Ishikawa (cell line): ENCODE measurements around the gene MACC1.

Experiments used
- CEBPB ChIP-seq: IDR thresholded peaks from 2 replicates; pipeline ENCODE4 v1.6.1; 2012
- CREB1 ChIP-seq: IDR thresholded peaks from 2 replicates; pipeline ENCODE4 v1.6.1; 2012; ENCODE audit warnings: low read depth
- EGR1 ChIP-seq: IDR thresholded peaks from 2 replicates; pipeline ENCODE4 v1.6.1; 2012
- FOXM1 ChIP-seq: IDR thresholded peaks from 2 replicates; pipeline ENCODE4 v1.6.1; 2012; ENCODE audit warnings: low read depth, borderline replicate concordance
- NFIC ChIP-seq: IDR thresholded peaks from 2 replicates; pipeline ENCODE4 v1.6.1; 2012
- RAD21 ChIP-seq: IDR thresholded peaks from 2 replicates; pipeline ENCODE4 v1.6.1; 2012; ENCODE audit warnings: low read depth
- TAF1 ChIP-seq: IDR thresholded peaks from 2 replicates; pipeline ENCODE4 v1.6.1; 2012; ENCODE audit warnings: low read depth, mild to moderate bottlenecking
- TCF12 ChIP-seq: IDR thresholded peaks from 2 replicates; pipeline ENCODE4 v1.6.1; 2012; ENCODE audit warnings: low read depth
- TEAD4 ChIP-seq: IDR thresholded peaks from 2 replicates; pipeline ENCODE4 v1.6.1; 2012
- YY1 ChIP-seq: IDR thresholded peaks from 2 replicates; pipeline ENCODE4 v1.6.1; 2012; ENCODE audit warnings: low read depth
- ZBTB7A ChIP-seq: IDR thresholded peaks from 2 replicates; pipeline ENCODE4 v1.6.1; 2012; ENCODE audit warnings: low read depth
- TF ChIP-seq, protein P1 (sequence below): IDR thresholded peaks from 2 replicates; pipeline ENCODE4 v1.6.1; 2012
- TF ChIP-seq, protein P2 (sequence below): IDR thresholded peaks from 2 replicates; pipeline ENCODE4 v1.6.1; 2012
- TF ChIP-seq, protein P3 (sequence below): IDR thresholded peaks from 2 replicates; pipeline ENCODE4 v1.6.1; 2012; ENCODE audit warnings: low read depth, mild to moderate bottlenecking

MACC1 gene

DNA sequence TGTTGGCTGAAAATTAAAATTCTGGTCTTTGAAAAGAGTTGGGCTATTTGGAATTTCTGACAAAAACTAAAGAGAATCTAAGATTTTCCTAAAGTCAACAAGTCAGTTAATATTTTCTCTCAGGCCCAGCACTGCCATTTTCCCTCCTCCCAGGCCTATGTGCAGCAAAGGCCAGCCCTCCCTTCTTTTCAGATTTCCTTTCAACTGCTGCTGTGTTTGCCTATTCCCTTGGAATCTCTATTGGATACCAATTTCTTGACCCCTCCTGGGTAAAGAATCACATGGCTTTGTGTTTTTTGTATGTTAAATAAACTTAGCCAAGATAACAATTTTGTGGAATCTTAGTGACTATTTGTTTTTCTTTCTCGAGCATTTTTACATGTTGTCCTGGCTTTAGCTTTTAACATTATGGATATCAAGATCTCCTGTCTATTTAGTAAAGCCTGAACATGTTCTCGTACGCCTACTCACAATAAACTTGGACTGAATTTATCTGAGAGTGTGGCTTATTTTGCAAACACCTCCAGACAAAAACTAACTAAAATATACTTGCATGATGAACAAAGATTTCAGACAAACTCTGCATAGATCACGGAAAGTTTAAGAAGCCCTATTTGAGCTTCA, 19.9 kb downstream of the MACC1 start:
- TF ChIP-seq TCF12, result no peak
- TF ChIP-seq CREB1, result no peak
- TF ChIP-seq, protein P1, sequence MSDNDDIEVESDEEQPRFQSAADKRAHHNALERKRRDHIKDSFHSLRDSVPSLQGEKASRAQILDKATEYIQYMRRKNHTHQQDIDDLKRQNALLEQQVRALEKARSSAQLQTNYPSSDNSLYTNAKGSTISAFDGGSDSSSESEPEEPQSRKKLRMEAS, result no peak
- TF ChIP-seq NFIC, result no peak
- no peak for TF ChIP-seq CEBPB
- TF ChIP-seq FOXM1, result no peak
- no peak for TF ChIP-seq ZBTB7A
- no peak for TF ChIP-seq TEAD4
- TF ChIP-seq, protein P2, sequence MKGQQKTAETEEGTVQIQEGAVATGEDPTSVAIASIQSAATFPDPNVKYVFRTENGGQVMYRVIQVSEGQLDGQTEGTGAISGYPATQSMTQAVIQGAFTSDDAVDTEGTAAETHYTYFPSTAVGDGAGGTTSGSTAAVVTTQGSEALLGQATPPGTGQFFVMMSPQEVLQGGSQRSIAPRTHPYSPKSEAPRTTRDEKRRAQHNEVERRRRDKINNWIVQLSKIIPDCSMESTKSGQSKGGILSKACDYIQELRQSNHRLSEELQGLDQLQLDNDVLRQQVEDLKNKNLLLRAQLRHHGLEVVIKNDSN, result no peak
- TF ChIP-seq TAF1, result no peak
- no peak for TF ChIP-seq RAD21
- TF ChIP-seq, protein P3, sequence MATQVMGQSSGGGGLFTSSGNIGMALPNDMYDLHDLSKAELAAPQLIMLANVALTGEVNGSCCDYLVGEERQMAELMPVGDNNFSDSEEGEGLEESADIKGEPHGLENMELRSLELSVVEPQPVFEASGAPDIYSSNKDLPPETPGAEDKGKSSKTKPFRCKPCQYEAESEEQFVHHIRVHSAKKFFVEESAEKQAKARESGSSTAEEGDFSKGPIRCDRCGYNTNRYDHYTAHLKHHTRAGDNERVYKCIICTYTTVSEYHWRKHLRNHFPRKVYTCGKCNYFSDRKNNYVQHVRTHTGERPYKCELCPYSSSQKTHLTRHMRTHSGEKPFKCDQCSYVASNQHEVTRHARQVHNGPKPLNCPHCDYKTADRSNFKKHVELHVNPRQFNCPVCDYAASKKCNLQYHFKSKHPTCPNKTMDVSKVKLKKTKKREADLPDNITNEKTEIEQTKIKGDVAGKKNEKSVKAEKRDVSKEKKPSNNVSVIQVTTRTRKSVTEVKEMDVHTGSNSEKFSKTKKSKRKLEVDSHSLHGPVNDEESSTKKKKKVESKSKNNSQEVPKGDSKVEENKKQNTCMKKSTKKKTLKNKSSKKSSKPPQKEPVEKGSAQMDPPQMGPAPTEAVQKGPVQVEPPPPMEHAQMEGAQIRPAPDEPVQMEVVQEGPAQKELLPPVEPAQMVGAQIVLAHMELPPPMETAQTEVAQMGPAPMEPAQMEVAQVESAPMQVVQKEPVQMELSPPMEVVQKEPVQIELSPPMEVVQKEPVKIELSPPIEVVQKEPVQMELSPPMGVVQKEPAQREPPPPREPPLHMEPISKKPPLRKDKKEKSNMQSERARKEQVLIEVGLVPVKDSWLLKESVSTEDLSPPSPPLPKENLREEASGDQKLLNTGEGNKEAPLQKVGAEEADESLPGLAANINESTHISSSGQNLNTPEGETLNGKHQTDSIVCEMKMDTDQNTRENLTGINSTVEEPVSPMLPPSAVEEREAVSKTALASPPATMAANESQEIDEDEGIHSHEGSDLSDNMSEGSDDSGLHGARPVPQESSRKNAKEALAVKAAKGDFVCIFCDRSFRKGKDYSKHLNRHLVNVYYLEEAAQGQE, result no peak
- TF ChIP-seq EGR1, result no peak

DNA sequence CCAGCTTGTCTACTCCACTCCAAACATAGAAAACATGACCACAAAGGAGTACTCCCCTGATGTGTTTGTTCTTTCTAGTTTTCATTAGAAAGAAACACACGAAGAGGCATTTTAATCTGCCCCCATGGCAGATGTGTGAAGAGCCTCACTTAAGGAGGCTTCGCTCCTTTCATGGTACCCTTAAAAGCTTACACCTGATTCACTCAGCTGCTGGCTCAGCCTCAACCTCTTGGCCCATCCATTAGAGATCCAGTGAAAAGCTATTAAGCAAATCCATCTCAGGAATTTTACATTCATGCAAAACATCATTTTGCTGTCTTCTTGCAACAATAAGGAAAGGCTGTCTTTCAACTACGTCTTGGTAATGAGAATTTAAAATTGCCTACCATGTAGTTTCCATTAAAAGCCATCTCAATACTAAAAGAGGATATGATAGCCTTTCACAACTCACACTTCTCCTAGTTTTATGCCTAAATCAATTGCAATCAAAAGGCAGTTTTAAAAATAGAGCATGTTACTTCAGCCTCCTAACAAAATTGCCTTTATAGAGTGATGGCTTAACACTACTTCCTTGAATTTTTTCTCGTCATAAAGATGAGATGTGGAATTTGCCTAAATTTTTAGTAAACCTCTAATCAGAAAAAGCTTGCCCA, 22.7 kb downstream of the MACC1 start:
- TF ChIP-seq, protein P1, result no peak
- TF ChIP-seq, protein P2, result no peak
- TF ChIP-seq, protein P3, result no peak
- TF ChIP-seq YY1 (no peak), EGR1 (no peak), TAF1 (no peak), CEBPB (no peak), RAD21 (no peak), TEAD4 (no peak), FOXM1 (no peak), ZBTB7A (no peak), TCF12 (no peak)

DNA sequence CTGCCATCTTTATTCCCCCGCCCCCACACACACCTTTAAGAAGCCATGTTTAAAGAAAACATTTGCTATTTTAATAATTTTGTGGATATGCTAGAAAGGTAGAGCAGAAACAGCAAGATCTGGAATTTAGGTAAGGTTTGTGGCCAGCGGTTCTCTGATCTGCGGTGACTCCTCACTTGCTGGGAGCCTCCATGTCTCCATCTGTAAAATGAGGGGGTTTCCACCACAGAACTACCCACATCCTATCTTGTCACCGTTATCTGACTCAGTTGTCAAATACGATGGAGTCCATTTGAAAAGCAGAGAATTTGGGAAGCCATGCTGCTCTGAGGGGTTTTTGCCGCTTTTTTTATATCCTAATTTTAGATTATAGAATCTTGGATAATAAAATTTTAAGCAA, 23.3 kb downstream of the MACC1 start:
- TF ChIP-seq, protein P2, result no peak

DNA sequence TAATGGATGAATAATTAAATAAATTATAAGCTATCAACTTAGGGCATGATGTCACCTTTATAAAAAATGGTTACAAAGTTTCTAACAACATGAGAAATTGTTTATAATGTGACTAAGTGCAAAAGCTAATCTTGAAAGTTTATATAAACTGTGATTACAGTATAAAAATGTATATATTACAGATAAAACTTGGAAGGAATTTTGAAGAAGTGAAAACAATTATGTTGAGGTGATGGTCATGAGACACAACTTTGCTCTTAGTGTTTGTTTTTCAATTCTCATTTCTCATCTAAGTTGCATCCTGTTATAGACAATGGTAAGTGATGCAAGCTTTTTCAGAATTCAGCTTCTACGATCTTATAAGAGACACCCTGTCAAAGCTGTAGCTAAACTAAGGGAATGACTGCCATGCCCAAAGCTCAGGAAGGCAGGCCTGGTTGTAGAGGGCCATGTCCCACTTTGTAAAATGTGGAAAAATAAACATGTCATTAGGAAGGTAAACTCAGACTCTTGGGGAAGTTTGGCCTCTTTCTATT, 23.9 kb downstream of the MACC1 start:
- TF ChIP-seq RAD21 (no peak), FOXM1 (no peak), EGR1 (no peak), CEBPB (no peak), NFIC (no peak), TEAD4 (no peak)
- TF ChIP-seq, protein P2, result no peak

DNA sequence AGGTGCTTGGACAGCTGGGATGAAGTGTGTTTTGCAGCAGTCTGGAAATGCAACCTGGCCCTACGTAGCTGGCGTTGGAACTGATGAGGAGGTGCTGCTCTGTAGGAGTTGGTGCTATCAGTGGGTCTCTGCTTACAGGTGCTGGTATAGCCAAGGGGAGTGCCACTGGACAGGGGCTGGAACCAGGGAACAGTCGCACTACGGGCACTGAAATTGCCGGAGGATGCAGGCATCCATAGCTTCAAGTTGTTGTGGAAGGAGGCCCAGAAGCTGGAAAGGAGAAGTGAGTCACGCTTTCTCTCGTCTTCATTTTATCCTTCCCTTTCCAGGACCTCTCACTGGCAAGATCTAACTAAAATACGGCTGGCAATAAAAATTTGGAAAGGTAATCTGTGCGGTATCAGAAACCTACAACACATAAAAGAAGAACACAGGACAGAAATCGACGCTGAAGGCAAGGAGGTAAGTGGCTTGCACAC, 25.8 kb downstream of the MACC1 start:
- TF ChIP-seq, protein P3, result no peak
- TF ChIP-seq, protein P2, result no peak
- no peak for TF ChIP-seq TAF1
- no peak for TF ChIP-seq YY1
- TF ChIP-seq ZBTB7A, result no peak
- TF ChIP-seq FOXM1, result no peak
